B cell (primary cell): ENCODE data around the gene PACSIN2. TPM values are rescaled to one million over a fixed set of nuclear protein-coding genes. Genes with fewer than 3 reads are reported as not detected.

ENCODE experiments used
- ATAC-seq: fragments of 200-7000 bp; cut with Tn5 transposase; one replicate; pipeline ENCODE4 v1.10.0; 2021; ENCODE audit warnings: low read depth, mild to moderate bottlenecking, moderate number of reproducible peaks, moderate library complexity
- CTCF ChIA-PET: fragments of 350-600 bp; sonication (Branson Sonifier 250); formaldehyde crosslinking; loops from one replicate; lab custom pipeline; 2021; ENCODE audit warnings: antibody characterized with exemption, inconsistent platforms; lab: Charles Lee
- POLR2A ChIA-PET: fragments of 350-600 bp; sonication (Branson Sonifier 250); formaldehyde crosslinking; loops from one replicate; lab custom pipeline; 2021; ENCODE audit warnings: antibody characterized with exemption; lab: Charles Lee
- DNase-seq: peaks from one replicate; pipeline ENCODE4 v3.0.0; 2013
- H2AFZ ChIP-seq: 2 replicates; pipeline ENCODE4 v1.6.1; 2012; ENCODE audit warnings: mild to moderate bottlenecking, low read depth, low read length; ENCODE audit not compliant: insufficient read depth, poor library complexity, severe bottlenecking
- H3K27ac ChIP-seq, 2 donors: 1 replicate in 1 of 2; 2 replicates in 1 of 2; pipeline ENCODE4 v1.5.1; 2012 to 2013; ENCODE audit warnings: low read length in 2 of 2, mild to moderate bottlenecking in 2 of 2, moderate library complexity in 1 of 2
- H3K27me3 ChIP-seq, 4 experiments: fragments of 200-600 bp in 1 of 4; sonication (generic) in 1 of 4; replicated peaks in 1 of 4; 1 replicate in 2 of 4; 2 replicates in 2 of 4; pipeline versions ENCODE4 v1.6.1 to v1.7.0; 2013 to 2016; ENCODE audit warnings: low read length in 3 of 4, mild to moderate bottlenecking in 2 of 4, mixed read lengths in 1 of 4, moderate library complexity in 1 of 4; ENCODE audit not compliant: insufficient read depth in 4 of 4, control insufficient read depth in 3 of 4; ENCODE audit errors: control extremely low read depth in 1 of 4
- H3K36me3 ChIP-seq, 2 experiments: replicated peaks in 1 of 2; 1 replicate in 1 of 2; 2 replicates in 1 of 2; pipeline versions ENCODE4 v1.6.1 to v1.7.1; 2013; ENCODE audit warnings: low read length in 1 of 2; ENCODE audit not compliant: insufficient read depth in 2 of 2, control insufficient read depth in 1 of 2; ENCODE audit errors: control extremely low read depth in 1 of 2, extremely low read depth in 1 of 2
- H3K4me1 ChIP-seq, 2 donors: fragments of 200-600 bp in 1 of 2; sonication (generic) in 1 of 2; 1 replicate in 1 of 2; 2 replicates in 1 of 2; pipeline versions ENCODE4 v1.5.1 to v1.6.1; 2013 to 2017; ENCODE audit warnings: low read length in 2 of 2; ENCODE audit not compliant: control insufficient read depth in 2 of 2, insufficient read depth in 2 of 2
- H3K4me2 ChIP-seq: replicated peaks from 2 replicates; pipeline ENCODE3; 2012; ENCODE audit warnings: mild to moderate bottlenecking, low read depth, low read length; ENCODE audit not compliant: poor library complexity, severe bottlenecking
- H3K4me3 ChIP-seq, 5 experiments: fragments of 200-600 bp in 1 of 5; sonication (generic) in 1 of 5; 1 replicate in 3 of 5; 2 replicates in 2 of 5; pipeline versions ENCODE4 v1.5.1 to v1.7.0; 2011 to 2016; ENCODE audit warnings: low read length in 4 of 5, mild to moderate bottlenecking in 4 of 5, low read depth in 2 of 5, control low read depth in 1 of 5, moderate library complexity in 1 of 5; ENCODE audit not compliant: insufficient read depth in 1 of 5; ENCODE audit errors: control extremely low read depth in 1 of 5, extremely low read depth in 1 of 5
- H3K79me2 ChIP-seq: fragments of 200-600 bp; sonication (generic); one replicate; pipeline ENCODE4 v1.6.0; 2016; ENCODE audit warnings: low read length; ENCODE audit not compliant: control insufficient read depth, insufficient read depth
- H3K9ac ChIP-seq: fragments of 200-600 bp; sonication (generic); 2 replicates; pipeline ENCODE4 v1.6.1; 2017; ENCODE audit warnings: mild to moderate bottlenecking, low read length, moderate library complexity
- H3K9me3 ChIP-seq, 3 donors: one replicate each; pipeline versions ENCODE4 v1.6.1 to v1.7.1; 2013; ENCODE audit warnings: low read length in 2 of 3; ENCODE audit not compliant: control insufficient read depth in 2 of 3, insufficient read depth in 1 of 3; ENCODE audit errors: control extremely low read depth in 1 of 3
- H4K20me1 ChIP-seq: 2 replicates; pipeline ENCODE4 v1.6.0; 2012; ENCODE audit warnings: mild to moderate bottlenecking, low read length; ENCODE audit not compliant: insufficient read depth, control insufficient read depth, poor library complexity, severe bottlenecking
- H3K27ac Mint-ChIP-seq: one replicate; pipeline ENCODE4 v1.8.0; 2021; ENCODE audit warnings: mixed read lengths
- H3K27me3 Mint-ChIP-seq: one replicate; pipeline ENCODE4 v1.8.0; 2021; ENCODE audit warnings: mixed read lengths
- H3K4me1 Mint-ChIP-seq: one replicate; pipeline ENCODE4 v1.8.0; 2021; ENCODE audit warnings: mixed read lengths
- H3K4me3 Mint-ChIP-seq: one replicate; pipeline ENCODE4 v1.8.0; 2021; ENCODE audit warnings: mixed read lengths
- H3K9me3 Mint-ChIP-seq: one replicate; pipeline ENCODE4 v1.8.0; 2022; ENCODE audit warnings: mixed read lengths; ENCODE audit not compliant: insufficient read depth
- CTCF ChIP-seq: fragments of 200-600 bp; IDR thresholded peaks from one replicate; pipeline ENCODE4 v1.8.0; 2022; ENCODE audit warnings: antibody characterized with exemption, mild to moderate bottlenecking
- EZH2 ChIP-seq: IDR thresholded peaks from 2 replicates; pipeline ENCODE4 v1.6.1; 2012; ENCODE audit warnings: borderline replicate concordance, low read depth, mild to moderate bottlenecking, moderate library complexity, low read length; ENCODE audit not compliant: insufficient read depth, poor library complexity, severe bottlenecking
- WGBS: methylation state at CpG from one replicate; pipeline ENCODE4 v1.1.5; 2013; ENCODE audit warnings: missing lambda C conversion rate; ENCODE audit not compliant: insufficient coverage; 5-methylcytosine and 5-hydroxymethylcytosine counted together
- intact Hi-C: fragments of 100-400 bp; cut with micrococcal nuclease; formaldehyde crosslinking; loops from one replicate; pipeline ENCODE4 v1.10.0; 2022
- polyA plus RNA-seq: library from polyadenylated mRNA; depleted of rRNA; stranded (reverse); fragments of >200 nt; gene quantifications from 2 replicates; pipeline ENCODE4 v1.2.3, GENCODE V29; 2012
- total RNA-seq, 2 donors: library from RNA; stranded (reverse); fragments of 120-200 nt in 1 of 2; gene quantifications; 1 replicate in 1 of 2; 2 replicates in 1 of 2; pipeline versions ENCODE4 v1.2.3 to v1.2.4, GENCODE V29; 2013 to 2022

Gene PACSIN2
- total and polyA plus RNA-seq, 2 donors (not counting 1 experiment from before 2014, with no cell fraction given), result 26.9 to 59.3 TPM

GRCh38 chr22:42897960-42898359, 117.0 kb downstream of the PACSIN2 start:
- Histone ChIP-seq H3K27ac (no peak overlapping the region), H3K27me3 (no peaks in the 10 kb centered on the region), H3K4me1 (peaks cover 37 to 45% of the 10 kb centered on the region in 2 donors), H3K4me2 (no peak overlapping the region), H3K79me2 (peaks cover 59% of the 10 kb centered on the region), H3K9me3 (no peaks in the 10 kb centered on the region), H4K20me1 (peaks cover 24% of the 10 kb centered on the region), H3K4me3 (no peak overlapping the region), H2AFZ (no peak overlapping the region), H3K9ac (no peak overlapping the region), H3K36me3 (peaks cover 0 to 24% of the 10 kb centered on the region in 2 experiments)
- Mint-ChIP-seq H3K27me3 (no peaks in the 10 kb centered on the region), H3K4me3 (no peak overlapping the region), H3K9me3 (no peaks in the 10 kb centered on the region), H3K4me1 (peaks cover 46% of the 10 kb centered on the region), H3K27ac (no peak overlapping the region)
- CTCF ChIA-PET, result interaction anchor here (0.7 to 1.0 kb wide), 2 partner anchors 23 to 30 kb away, joined by 4 to 5 read pairs; no protein-coding TSS in a partner anchor
- no peak for DNase-seq
- whole genome bisulfite sequencing, result 98% methylated on average over 6 of the region's 7 CpGs
- ATAC-seq, result no peak
- TF ChIP-seq EZH2 (no peak), CTCF (no peak)
- intact Hi-C loops, result no loop called here
- POLR2A ChIA-PET, result interaction anchor here (0.7 kb wide), 1 partner anchor 10 kb away, joined by 4 read pairs; no protein-coding TSS in a partner anchor

- peak overlapping the region; percentile 37 for H3K9ac ChIP-seq
- H4K20me1 ChIP-seq, result peaks cover 18% of the 10 kb centered on the region
- Mint-ChIP-seq H3K4me3 (peak overlapping the region; percentile 69), H3K27ac (peak overlapping the region; percentile 81), H3K27me3 (no peaks in the 10 kb centered on the region), H3K4me1 (peaks cover 59% of the 10 kb centered on the region), H3K9me3 (no peaks in the 10 kb centered on the region)
- intact Hi-C loops, result no loop called here
- H3K36me3 ChIP-seq, result peaks cover 0 to 21% of the 10 kb centered on the region in 2 experiments
- H2AFZ ChIP-seq, result peak overlapping the region; percentile 61
- ChIA-PET POLR2A (no interaction called here), CTCF (interaction anchor here (0.7 to 1.4 kb wide), 4 partner anchors 28 to 138 kb away, joined by 3 read pairs; no protein-coding TSS in a partner anchor)
- H3K4me1 ChIP-seq, result peaks cover 40 to 67% of the 10 kb centered on the region in 2 donors
- H3K4me3 ChIP-seq, result peak overlapping the region in 1 of 5 experiments; percentile 38
- 76% methylated on average over 8 of the region's 9 CpGs for WGBS
- H3K79me2 ChIP-seq, result peaks cover 37% of the 10 kb centered on the region
- H3K27me3 ChIP-seq, result no peaks in the 10 kb centered on the region
- H3K27ac ChIP-seq, result peak overlapping the region; percentile 65 to 80
- no peaks in the 10 kb centered on the region for H3K9me3 ChIP-seq
- TF ChIP-seq EZH2 (no peak), CTCF (no peak)
- DNase-seq (no peak), ATAC-seq (no peak)
- peak overlapping the region; percentile 64 for H3K4me2 ChIP-seq
Measured at GRCh38 chr22:42895541-42895981, 119.4 kb downstream of the PACSIN2 start.
